ENCODE data around the gene LRFN2.

Gene LRFN2

DNA sequence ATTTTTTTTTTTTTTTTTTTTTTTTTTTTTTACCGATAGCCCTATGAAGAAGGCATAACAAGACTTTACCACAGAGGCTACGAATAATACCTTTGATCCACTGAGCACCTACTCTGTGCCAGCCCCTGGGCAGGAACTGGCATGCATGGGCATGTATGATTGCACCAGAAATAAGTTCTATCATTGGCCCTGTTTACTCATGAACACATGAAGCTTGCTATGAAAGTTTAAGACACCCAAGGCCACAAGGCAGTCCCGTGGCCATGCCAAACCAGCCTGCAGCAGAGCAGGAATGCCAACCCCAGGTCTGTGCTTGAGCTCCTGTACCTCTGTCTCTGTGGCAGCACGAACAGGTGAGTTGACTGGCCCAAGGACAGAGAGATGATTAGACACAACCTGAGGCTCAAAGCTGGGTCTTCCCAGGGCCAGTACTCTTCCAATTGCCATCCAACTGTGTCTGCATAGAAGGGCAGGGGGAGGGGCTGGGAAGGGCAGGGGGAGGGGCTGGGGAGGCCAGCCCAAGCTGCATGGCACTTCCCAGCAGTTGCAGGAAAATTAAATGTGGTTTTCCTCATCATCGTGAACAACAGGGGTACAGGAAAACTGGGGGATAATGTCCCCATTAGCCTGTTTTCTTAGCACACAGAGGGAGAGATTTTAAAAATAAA is 63.5 kb downstream of the LRFN2 start:
- TF ChIP-seq, protein P1, sequence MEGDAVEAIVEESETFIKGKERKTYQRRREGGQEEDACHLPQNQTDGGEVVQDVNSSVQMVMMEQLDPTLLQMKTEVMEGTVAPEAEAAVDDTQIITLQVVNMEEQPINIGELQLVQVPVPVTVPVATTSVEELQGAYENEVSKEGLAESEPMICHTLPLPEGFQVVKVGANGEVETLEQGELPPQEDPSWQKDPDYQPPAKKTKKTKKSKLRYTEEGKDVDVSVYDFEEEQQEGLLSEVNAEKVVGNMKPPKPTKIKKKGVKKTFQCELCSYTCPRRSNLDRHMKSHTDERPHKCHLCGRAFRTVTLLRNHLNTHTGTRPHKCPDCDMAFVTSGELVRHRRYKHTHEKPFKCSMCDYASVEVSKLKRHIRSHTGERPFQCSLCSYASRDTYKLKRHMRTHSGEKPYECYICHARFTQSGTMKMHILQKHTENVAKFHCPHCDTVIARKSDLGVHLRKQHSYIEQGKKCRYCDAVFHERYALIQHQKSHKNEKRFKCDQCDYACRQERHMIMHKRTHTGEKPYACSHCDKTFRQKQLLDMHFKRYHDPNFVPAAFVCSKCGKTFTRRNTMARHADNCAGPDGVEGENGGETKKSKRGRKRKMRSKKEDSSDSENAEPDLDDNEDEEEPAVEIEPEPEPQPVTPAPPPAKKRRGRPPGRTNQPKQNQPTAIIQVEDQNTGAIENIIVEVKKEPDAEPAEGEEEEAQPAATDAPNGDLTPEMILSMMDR (conservative IDR thresholded peaks at IDR 0.05; ENCODE audit: low read length), result no peak
- no peak overlapping the region for H3K4me3 ChIP-seq (ENCODE audit: low read length)
- DNase-seq (ENCODE audit: low read depth), result no peak

DNA sequence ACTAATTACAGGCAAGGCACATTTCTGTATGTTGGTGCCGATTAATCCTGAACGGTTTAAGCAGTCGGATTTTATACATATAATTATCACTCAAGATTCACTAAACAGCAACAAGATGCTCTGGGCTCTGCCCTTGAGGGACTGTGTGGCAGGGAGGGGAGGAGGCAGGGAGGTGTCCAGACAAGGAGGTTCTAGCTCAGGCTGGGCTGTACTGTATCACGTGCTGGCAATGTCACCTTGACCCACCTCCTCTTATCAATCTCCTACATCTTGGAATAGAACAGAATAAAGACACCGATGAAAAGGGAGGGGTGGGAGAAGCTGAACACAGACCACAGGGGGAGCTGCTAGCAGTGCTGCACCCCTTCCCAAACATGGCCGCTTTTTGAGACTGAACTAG is 65.7 kb downstream of the LRFN2 start:
- H3K4me3 ChIP-seq (ENCODE audit: low read length), result no peak overlapping the region
- TF ChIP-seq, protein P1 (conservative IDR thresholded peaks at IDR 0.05; ENCODE audit: low read length), result no peak
- no peak for DNase-seq (ENCODE audit: low read depth)

DNA sequence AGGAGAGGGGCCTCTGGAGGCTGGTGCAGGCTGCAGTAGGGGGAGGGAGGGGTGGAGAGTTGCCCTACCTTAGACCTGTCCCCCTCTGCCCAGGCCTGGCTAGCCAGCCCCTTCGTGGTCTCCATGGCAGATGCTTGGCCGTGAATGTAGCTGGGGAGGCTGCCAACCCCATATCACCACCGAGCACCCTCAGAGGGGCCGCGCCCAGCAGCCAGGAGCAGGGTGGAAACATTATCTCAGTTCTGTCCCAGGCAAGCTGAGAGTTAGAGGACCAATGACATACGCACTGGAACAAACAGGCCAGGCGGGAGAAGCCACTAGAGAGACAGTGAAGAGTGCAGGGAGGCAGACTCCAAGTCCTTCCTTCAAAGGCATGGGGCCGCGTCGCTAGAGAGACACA is 66.5 kb downstream of the LRFN2 start:
- DNase-seq (ENCODE audit: low read depth), result no peak
- TF ChIP-seq, protein P1 (conservative IDR thresholded peaks at IDR 0.05; ENCODE audit: low read length), result no peak
- no peak overlapping the region for H3K4me3 ChIP-seq (ENCODE audit: low read length)

DNA sequence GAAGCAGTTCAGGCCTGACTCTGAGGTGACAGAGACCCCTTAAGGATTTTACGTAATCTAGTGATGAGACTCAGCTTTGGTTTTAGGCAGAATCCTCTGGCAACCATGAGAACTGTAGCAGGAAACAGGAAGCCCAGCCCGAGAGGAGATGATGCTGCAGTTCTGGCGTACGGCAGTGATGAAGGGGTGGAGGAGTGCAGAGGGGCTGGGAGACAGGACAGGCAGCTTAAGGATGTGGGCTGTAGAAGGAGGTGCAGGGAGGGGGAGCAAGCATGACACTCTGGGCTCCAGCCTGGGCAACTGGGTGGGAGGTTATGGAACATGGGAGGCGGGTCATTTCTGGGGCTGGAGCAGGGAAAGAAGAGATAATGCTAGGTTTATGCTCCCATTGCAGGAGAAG is 67.1 kb downstream of the LRFN2 start:
- TF ChIP-seq, protein P1 (conservative IDR thresholded peaks at IDR 0.05; ENCODE audit: low read length), result no peak
- H3K4me3 ChIP-seq (ENCODE audit: low read length), result no peak overlapping the region

DNA sequence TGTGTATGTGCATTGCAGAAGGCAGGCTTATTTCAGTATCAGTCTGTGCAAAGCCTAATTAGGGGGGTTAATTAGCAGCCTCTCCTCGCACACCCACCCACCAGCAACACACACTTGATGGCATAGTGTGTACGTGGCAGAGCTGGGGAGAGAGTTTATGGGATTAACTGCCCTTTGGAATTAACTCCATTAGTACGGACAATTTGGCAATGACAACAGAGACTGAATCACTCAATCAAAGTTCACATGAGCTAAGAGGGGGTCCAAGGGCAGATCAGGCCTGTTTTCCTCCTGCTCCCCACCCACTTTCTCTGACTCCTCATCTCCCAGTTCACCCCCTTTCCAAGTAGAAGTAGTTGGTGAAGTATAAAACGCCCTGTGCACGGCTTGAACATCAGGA is 69.5 kb downstream of the LRFN2 start:
- no peak for DNase-seq (ENCODE audit: low read depth)
- no peak overlapping the region for H3K4me3 ChIP-seq (ENCODE audit: low read length)
- TF ChIP-seq, protein P1 (conservative IDR thresholded peaks at IDR 0.05; ENCODE audit: low read length), result no peak

More for the DNA sequence above, 67.1 kb downstream of the LRFN2 start:
- no peak for DNase-seq (ENCODE audit: low read depth)

DNA sequence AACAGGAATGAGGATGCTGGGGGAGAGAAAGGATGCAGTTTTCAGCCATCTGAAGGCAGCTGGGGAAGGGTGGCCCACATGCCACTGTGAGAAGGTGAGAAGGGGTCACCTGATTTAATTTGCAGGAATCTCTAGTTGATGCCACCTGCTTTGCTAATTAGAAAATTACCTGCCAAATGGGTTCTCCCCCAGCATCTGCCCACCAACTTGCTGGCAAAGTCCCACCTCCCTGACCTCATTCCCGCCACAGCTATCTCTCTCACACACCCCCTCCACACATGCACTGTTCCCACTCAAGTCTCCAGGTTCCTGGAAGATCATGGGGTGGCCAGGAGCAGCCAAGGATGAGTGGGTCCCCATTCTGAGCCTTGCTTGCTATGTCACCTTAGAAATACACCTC is 70.7 kb downstream of the LRFN2 start:
- no peak for DNase-seq (ENCODE audit: low read depth)
- TF ChIP-seq, protein P1 (conservative IDR thresholded peaks at IDR 0.05; ENCODE audit: low read length), result no peak
- no peak overlapping the region for H3K4me3 ChIP-seq (ENCODE audit: low read length)

DNA sequence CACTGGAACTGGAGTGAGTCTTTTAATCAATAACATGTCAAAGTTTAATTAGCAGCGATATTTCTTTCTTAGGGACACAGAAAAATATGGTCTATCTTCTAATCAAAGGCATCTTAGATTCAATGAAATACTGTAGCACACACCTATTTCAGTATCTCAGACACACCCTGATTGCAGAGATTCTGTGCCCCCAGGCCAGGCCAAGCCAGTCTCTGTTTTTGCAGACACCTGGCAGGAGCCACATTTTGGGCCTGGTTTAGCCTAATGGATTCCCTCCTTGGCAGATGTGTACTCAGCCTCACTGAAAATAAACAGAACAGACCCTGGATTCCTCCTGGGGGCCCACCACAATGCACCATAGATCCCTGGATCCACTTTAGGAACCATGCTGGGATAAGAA is 74.8 kb downstream of the LRFN2 start:
- TF ChIP-seq, protein P1 (conservative IDR thresholded peaks at IDR 0.05; ENCODE audit: low read length), result no peak
- DNase-seq (ENCODE audit: low read depth), result no peak
- H3K4me3 ChIP-seq (ENCODE audit: low read length), result no peak overlapping the region

All from AG10803 (cell line).